Measurements from ENCODE around the gene FCN1.

The FCN1 gene

GRCh38 chr9:134951461-134951860 lies 33.7 kb upstream of the FCN1 start:
- DNase-seq = no peak

GRCh38 chr9:134950386-134951210 lies 32.9 kb upstream of the FCN1 start:
- no peak for DNase-seq

- DNase-seq = no peak
Observed at GRCh38 chr9:134949681-134950385, 32.1 kb upstream of the FCN1 start.

- no peak for DNase-seq
Observed at GRCh38 chr9:134948149-134948548, 30.4 kb upstream of the FCN1 start.

GRCh38 chr9:134947265-134947955 lies 29.7 kb upstream of the FCN1 start:
- no peak for DNase-seq

GRCh38 chr9:134946663-134947062 lies 29.0 kb upstream of the FCN1 start:
- DNase-seq = no peak

GRCh38 chr9:134945509-134946275 lies 28.0 kb upstream of the FCN1 start:
- DNase-seq = no peak

GRCh38 chr9:134944916-134945315 lies 27.2 kb upstream of the FCN1 start:
- no peak for DNase-seq

- DNase-seq = no peak
Observed at GRCh38 chr9:134944351-134944802, 26.7 kb upstream of the FCN1 start.

GRCh38 chr9:134943836-134944235 lies 26.1 kb upstream of the FCN1 start:
- DNase-seq = no peak

- DNase-seq = no peak
Observed at GRCh38 chr9:134943411-134943810, 25.7 kb upstream of the FCN1 start.

- no peak for DNase-seq
Observed at GRCh38 chr9:134942788-134943184, 25.1 kb upstream of the FCN1 start.

GRCh38 chr9:134942011-134942787 lies 24.5 kb upstream of the FCN1 start:
- DNase-seq = no peak

- DNase-seq = no peak
Observed at GRCh38 chr9:134940236-134941208, 22.8 kb upstream of the FCN1 start.

- no peak for DNase-seq
Observed at GRCh38 chr9:134939836-134940235, 22.1 kb upstream of the FCN1 start.

GRCh38 chr9:134939080-134939733 lies 21.5 kb upstream of the FCN1 start:
- no peak for DNase-seq

- DNase-seq = no peak
Observed at GRCh38 chr9:134938346-134939079, 20.8 kb upstream of the FCN1 start.

GRCh38 chr9:134937566-134938345 lies 20.0 kb upstream of the FCN1 start:
- DNase-seq = no peak

- no peak for DNase-seq
Observed at GRCh38 chr9:134937164-134937555, 19.4 kb upstream of the FCN1 start.

Measured in CD4-positive, alpha-beta T cell treated with Interleukin-1 beta for 1 hour (primary cell).